Adrenal gland (tissue), 12 donors: ENCODE measurements around the gene ANKRD44. TPM values are rescaled to one million over a fixed set of nuclear protein-coding genes. Genes with fewer than 3 reads are reported as not detected.

Source experiments
- DNase-seq, 7 donors: peaks; one replicate each; pipeline ENCODE4 v3.0.0-alpha.2; 2019 to 2020
- H3K27ac ChIP-seq, 5 donors: fragments of 200-600 bp; sonication (generic) in 4 of 5; 1 replicate in 3 of 5; 2 replicates in 2 of 5; pipeline versions ENCODE4 v1.5.1 to v1.8.0; 2016 to 2020; ENCODE audit warnings: mild to moderate bottlenecking in 1 of 5
- H3K27me3 ChIP-seq: fragments of 200-600 bp; 2 replicates; pipeline ENCODE4 v1.8.0; 2021
- H3K36me3 ChIP-seq, 2 donors: fragments of 200-600 bp; replicated peaks in 1 of 2; 1 replicate in 1 of 2; 2 replicates in 1 of 2; pipeline versions ENCODE4 v1.5.1 to v1.8.0; 2018 to 2022
- H3K4me1 ChIP-seq, 2 donors: fragments of 200-600 bp; replicated peaks in 1 of 2; 1 replicate in 1 of 2; 2 replicates in 1 of 2; pipeline versions ENCODE4 v1.5.1 to v1.8.0; 2018 to 2021
- H3K4me3 ChIP-seq, 4 donors: fragments of 200-600 bp; sonication (generic) in 3 of 4; one replicate each; pipeline ENCODE4 v1.5.1; 2016 to 2018
- H3K9me3 ChIP-seq, 3 donors: fragments of 200-600 bp; sonication (generic) in 1 of 3; replicated peaks in 1 of 3; 1 replicate in 2 of 3; 2 replicates in 1 of 3; pipeline versions ENCODE4 v1.5.1 to v1.8.0; 2016 to 2021
- CTCF ChIP-seq, 6 experiments: fragments of 450-650 bp in 4 of 6; fragments of 200-600 bp in 2 of 6; sonication (generic) in 1 of 6; IDR thresholded peaks; 1 replicate in 5 of 6; 2 replicates in 1 of 6; pipeline versions ENCODE4 v1.5.1 to v1.8.0; 2016 to 2021; ENCODE audit warnings: antibody characterized with exemption in 6 of 6, mild to moderate bottlenecking in 2 of 6, moderate library complexity in 1 of 6
- POLR2A ChIP-seq, 2 donors: fragments of 450-650 bp; IDR thresholded peaks; one replicate each; pipeline ENCODE4 v1.6.1; 2017; ENCODE audit warnings: antibody characterized with exemption in 2 of 2, mild to moderate bottlenecking in 2 of 2, moderate library complexity in 1 of 2
- WGBS, 4 donors: extraction: QIAGEN DNeasy Blood & Tissue Kit in 2 of 4; methylation state at CpG; one replicate each; pipeline versions ENCODE4 v1.1.5 to v1.1.7; 2013 to 2017; 5-methylcytosine and 5-hydroxymethylcytosine counted together
- intact Hi-C, 2 donors: fragments of 100-400 bp; cut with DNase I; formaldehyde crosslinking; loops; one replicate each; pipeline versions ENCODE4 v1.14.1 to v1.15.0; 2022 to 2023
- polyA plus RNA-seq, 3 donors: library from polyadenylated mRNA; stranded (reverse); fragments of 200-250 nt in 2 of 3; fragments of 350-450 nt in 1 of 3; fragmentation: Illumina TruSeq in 1 of 3; extraction: RNeasy Lipid Tissue Mini Kit (QIAGEN cat#74804) in 1 of 3; gene quantifications; one replicate each; pipeline ENCODE4 v1.2.3, GENCODE V29; 2013 to 2014
- total RNA-seq, 9 donors: library from RNA; depleted of rRNA in 4 of 9; stranded (reverse); fragments of >200 nt in 4 of 9; fragments of 120-200 nt in 1 of 9; fragmentation: NEBNext Ultra II Directional in 1 of 9; extraction: Animal tissue kit (Norgen Biotek cat#: 25700) in 1 of 9; gene quantifications; one replicate each; pipeline versions ENCODE4 v1.1.0 to v1.2.4, GENCODE V29; 2013 to 2023
- donor health status: healthy with polysubstance abuse.
- donor health status: Bipolar disorder and iron deficiency.
- donor health status: DM: yes; HTN: yes; CAD: no.
- donor health status: DM: no; HTN: no; CAD: no.
- donor health status: DM: no; HTN: no; CAD: no.
- donor health status: DM: yes; HTN: yes; CAD: no.

Gene ANKRD44
- total and polyA plus RNA-seq, 12 donors, result 3.8 to 40.2 (median 21.3) TPM

DNA sequence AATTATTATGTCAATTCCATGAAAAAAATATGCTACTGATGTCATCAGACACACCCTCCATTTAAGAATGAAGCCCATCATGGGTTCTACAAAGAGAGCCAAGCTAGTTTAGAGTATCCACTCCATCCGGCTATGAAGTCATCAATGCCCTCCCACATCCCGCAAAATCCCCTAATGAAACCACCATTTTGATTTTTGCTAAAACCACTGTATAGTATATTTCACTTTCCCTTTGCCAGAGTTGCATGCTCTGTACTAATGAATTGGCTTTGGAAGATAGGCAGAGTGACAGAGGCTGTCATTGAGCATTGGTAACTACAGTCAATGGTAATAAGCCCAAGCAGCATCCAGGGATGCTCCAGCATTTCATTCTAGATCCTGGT, 118.6 kb downstream of the ANKRD44 start:
- H3K27ac ChIP-seq, result no peak overlapping the region
- no peaks in the 10 kb centered on the region for H3K9me3 ChIP-seq
- peaks cover 6 to 22% of the 10 kb centered on the region in 2 donors for H3K4me1 ChIP-seq
- no peak overlapping the region for H3K4me3 ChIP-seq
- no peak for DNase-seq
- TF ChIP-seq CTCF (IDR thresholded peaks at IDR 0.05), result no peak
- no peak for TF ChIP-seq POLR2A (IDR thresholded peaks at IDR 0.05)
- no peaks in the 10 kb centered on the region for H3K27me3 ChIP-seq
- intact Hi-C loops, result loop anchor here (5.0 kb wide), 2 partner anchors 120 to 185 kb away; partner anchors contain the start of gene ANKRD44 (in 1 of the 2)
- no peaks in the 10 kb centered on the region for H3K36me3 ChIP-seq
- whole genome bisulfite sequencing, 4 donors, result 73 to 87% (median 83%) methylated on average over 2 of the region's 2 CpGs

DNA sequence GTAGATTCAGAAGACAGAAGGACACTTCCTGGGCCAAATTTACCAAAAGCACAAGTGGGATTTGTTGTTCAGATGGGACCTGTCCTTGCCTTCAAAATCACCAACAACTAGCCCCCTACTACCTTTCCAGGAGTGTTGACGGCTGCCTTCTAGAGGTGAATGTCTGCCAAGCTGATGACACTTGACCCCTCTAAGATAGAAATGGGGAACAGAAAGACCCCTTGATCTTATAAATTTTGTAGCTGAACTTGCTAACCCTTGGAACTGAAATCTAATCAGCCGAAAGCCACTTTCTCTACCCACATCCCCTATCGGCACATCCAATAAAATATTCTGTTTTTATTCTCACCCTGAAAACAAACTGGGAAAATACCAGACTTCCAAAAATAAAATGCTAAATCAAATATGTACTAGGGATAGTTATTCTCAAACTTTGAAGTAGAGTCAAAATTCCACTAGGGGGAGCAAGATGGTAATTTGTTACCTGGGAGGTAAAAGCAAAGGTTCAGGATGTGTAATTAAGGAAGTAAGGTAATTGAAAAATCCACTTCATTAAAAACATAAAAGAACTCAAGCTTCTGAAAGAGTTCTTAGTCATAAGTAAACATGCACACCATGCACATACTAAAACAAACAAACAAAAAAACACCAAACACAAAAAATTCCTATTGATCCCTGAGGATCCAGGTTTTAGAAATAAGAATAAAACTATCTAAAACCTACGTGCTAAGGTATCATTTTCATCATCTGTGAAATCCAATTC, 119.2 kb downstream of the ANKRD44 start:
- 18 to 32% (median 21%) methylated on average over 4 of the region's 4 CpGs for WGBS, 4 donors
- intact Hi-C loops, result loop anchor here (5.0 kb wide), 2 partner anchors 121 to 186 kb away; partner anchors contain the start of gene ANKRD44 (in 1 of the 2)
- H3K4me1 ChIP-seq, result peaks cover 6 to 18% of the 10 kb centered on the region in 2 donors
- TF ChIP-seq POLR2A (IDR thresholded peaks at IDR 0.05), result no peak
- peak; percentile 62 to 90 (median 73) for TF ChIP-seq CTCF (IDR thresholded peaks at IDR 0.05)
- no peaks in the 10 kb centered on the region for H3K27me3 ChIP-seq
- no peak for DNase-seq
- no peaks in the 10 kb centered on the region for H3K9me3 ChIP-seq
- no peaks in the 10 kb centered on the region for H3K36me3 ChIP-seq
- H3K4me3 ChIP-seq, result no peak overlapping the region
- no peak overlapping the region for H3K27ac ChIP-seq

DNA sequence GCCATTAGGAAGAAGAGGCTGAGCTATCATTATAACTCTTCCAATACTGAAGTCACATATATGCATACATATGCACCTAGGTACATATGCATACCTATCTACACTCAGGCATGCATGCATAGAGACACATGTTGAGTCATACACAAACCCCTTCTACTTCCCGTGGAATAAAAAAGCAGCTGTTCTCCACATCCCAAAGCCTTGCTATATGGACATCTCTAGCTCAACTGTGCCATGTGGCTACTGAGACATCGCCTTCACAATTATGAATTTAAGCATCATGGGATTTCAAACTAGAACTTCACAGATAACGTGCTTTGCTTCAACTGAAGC, 120.5 kb downstream of the ANKRD44 start:
- no peak for TF ChIP-seq POLR2A (IDR thresholded peaks at IDR 0.05)
- TF ChIP-seq CTCF (IDR thresholded peaks at IDR 0.05), result no peak
- intact Hi-C loops, result loop anchor here (5.0 kb wide), 2 partner anchors 122 to 187 kb away; partner anchors contain the start of gene ANKRD44 (in 1 of the 2)
- Histone ChIP-seq H3K9me3 (no peaks in the 10 kb centered on the region), H3K27ac (no peak overlapping the region), H3K4me1 (peaks cover 7 to 16% of the 10 kb centered on the region in 2 donors), H3K27me3 (no peaks in the 10 kb centered on the region), H3K4me3 (no peak overlapping the region), H3K36me3 (no peaks in the 10 kb centered on the region)
- 80 to 90% (median 81%) methylated on average over 3 of the region's 3 CpGs for WGBS, 4 donors
- DNase-seq, result no peak

DNA sequence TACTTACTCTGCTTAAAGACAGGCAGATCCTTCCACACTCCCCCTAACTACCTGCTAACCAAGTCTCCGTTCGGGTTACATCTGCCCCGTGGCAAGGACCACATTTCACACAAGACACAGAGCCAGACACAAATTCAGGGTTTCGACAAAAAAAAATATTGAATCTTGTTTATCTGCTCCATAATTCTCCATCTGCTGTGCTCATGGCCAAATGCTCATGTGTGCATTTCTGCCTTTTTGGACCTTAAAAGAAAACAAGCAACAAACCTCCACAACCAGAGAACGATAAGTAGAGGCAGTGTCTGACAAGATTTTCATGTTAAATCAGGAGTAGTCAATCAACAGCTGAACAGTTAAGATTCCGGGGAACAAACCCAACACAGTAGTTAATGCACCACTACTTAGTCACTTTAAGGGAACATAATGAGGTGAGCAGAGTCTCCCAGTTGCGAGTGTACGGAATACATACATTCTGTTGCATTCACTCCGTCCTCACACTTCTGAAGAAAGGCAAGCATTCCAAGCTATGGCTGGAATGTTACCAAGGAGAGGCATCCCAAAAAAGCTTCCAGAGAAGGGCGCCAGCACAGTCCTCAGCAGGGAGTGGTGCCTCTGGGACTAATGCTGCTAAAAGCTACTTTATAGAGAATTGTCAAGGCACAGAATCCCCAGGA, 121.0 kb downstream of the ANKRD44 start:
- TF ChIP-seq POLR2A (IDR thresholded peaks at IDR 0.05), result no peak
- WGBS, 4 donors, result 90 to 93% (median 91%) methylated on average over 10 of the region's 10 CpGs
- H3K36me3 ChIP-seq, result no peaks in the 10 kb centered on the region
- H3K4me3 ChIP-seq, result no peak overlapping the region
- H3K4me1 ChIP-seq, result peaks cover 9 to 20% of the 10 kb centered on the region in 2 donors
- H3K27ac ChIP-seq, result no peak overlapping the region
- intact Hi-C loops, result loop anchor here (5.0 to 10.0 kb wide), 3 partner anchors 123 to 188 kb away; partner anchors contain the start of gene ANKRD44 (in 1 of the 2)
- no peaks in the 10 kb centered on the region for H3K27me3 ChIP-seq
- no peaks in the 10 kb centered on the region for H3K9me3 ChIP-seq
- no peak for DNase-seq
